ENCODE results near the gene CYSRT1. TPM values are rescaled to one million over a fixed set of nuclear protein-coding genes. Genes with fewer than 3 reads are reported as not detected.

CYSRT1 gene
- total RNA-seq, 1 experiment from 2014 or later = 1.7 TPM

DNA sequence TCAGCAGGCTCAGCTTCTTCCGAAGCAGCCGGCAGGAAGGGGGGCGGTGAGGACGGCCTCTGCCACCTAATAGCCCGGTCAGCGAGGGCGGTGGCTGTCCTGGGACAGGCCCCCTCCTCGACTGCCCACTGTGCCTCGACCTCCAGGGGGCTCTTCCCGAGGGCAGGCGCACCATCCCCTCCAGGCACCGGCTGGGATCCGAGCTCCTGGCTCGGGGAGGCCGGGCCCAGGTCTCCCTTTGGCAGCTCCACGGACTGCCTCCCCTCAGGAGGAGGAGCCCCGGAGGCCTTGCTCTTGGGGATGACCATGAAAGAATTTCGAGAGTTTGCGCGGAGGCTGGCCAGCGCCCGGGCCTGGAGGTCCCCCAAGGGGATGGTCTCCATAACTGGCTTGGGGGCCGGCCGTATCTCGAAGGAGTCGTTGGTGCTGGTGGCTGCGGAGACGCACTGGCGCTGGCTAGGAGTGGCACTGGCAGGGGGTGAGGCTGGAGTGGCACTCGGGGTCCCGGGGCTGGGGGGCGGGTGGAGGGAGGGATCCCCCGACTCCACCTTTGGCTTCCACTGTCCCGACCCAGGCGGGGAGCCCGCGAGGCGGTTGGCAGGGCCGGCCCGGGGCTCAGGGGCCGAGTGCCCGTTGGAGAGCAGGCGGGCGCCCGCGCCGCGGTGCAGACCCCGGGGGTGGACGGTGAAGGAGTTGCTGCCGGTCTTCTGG lies 25.4 kb upstream of the CYSRT1 start:
- Mint-ChIP-seq H3K27me3 (ENCODE audit: insufficient read depth, unreplicated experiment) (no peaks in the 10 kb centered on the region), H3K36me3 (ENCODE audit: insufficient read depth, unreplicated experiment) (peaks cover 20% of the 10 kb centered on the region), H3K9me3 (ENCODE audit: unreplicated experiment) (no peaks in the 10 kb centered on the region), H3K4me3 (ENCODE audit: unreplicated experiment) (peak overlapping the region; percentile 76), H3K4me1 (ENCODE audit: low read depth, unreplicated experiment) (peaks cover 8% of the 10 kb centered on the region), H3K27ac (ENCODE audit: unreplicated experiment) (peak overlapping the region; percentile 39)
- H3K9me3 ChIP-seq = no peaks in the 10 kb centered on the region
- no peaks in the 10 kb centered on the region for H3K27me3 ChIP-seq (replicated peaks; ENCODE audit: control insufficient read depth, insufficient read depth, low read length)
- ChIA-PET CTCF (interaction anchor here (0.6 to 2.0 kb wide), 3 partner anchors 10 to 68 kb away, joined by 3 to 12 read pairs (median 4); partner anchors contain the start of genes ANAPC2 and SSNA1), POLR2A (interaction anchor here (0.5 to 2.0 kb wide), 2 partner anchors 10 to 41 kb away, joined by 3 to 21 read pairs; partner anchors contain the start of genes ANAPC2 and SSNA1)
- H3K4me1 ChIP-seq = peaks cover 39% of the 10 kb centered on the region
- BruUV-seq (replicated peaks) = TSS peak; percentile 14
- intact Hi-C loops (cut with micrococcal nuclease; ENCODE audit: unreplicated experiment) = loop anchor here (1.0 to 5.0 kb wide), 3 partner anchors 10 to 38 kb away; no protein-coding TSS in a partner anchor
- TF ChIP-seq, protein P1, sequence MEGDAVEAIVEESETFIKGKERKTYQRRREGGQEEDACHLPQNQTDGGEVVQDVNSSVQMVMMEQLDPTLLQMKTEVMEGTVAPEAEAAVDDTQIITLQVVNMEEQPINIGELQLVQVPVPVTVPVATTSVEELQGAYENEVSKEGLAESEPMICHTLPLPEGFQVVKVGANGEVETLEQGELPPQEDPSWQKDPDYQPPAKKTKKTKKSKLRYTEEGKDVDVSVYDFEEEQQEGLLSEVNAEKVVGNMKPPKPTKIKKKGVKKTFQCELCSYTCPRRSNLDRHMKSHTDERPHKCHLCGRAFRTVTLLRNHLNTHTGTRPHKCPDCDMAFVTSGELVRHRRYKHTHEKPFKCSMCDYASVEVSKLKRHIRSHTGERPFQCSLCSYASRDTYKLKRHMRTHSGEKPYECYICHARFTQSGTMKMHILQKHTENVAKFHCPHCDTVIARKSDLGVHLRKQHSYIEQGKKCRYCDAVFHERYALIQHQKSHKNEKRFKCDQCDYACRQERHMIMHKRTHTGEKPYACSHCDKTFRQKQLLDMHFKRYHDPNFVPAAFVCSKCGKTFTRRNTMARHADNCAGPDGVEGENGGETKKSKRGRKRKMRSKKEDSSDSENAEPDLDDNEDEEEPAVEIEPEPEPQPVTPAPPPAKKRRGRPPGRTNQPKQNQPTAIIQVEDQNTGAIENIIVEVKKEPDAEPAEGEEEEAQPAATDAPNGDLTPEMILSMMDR (IDR thresholded peaks at IDR 0.05; ENCODE audit: insufficient read depth in 1 of 2, low read depth in 1 of 2, low read length in 1 of 2, severe bottlenecking in 1 of 2, unreplicated experiment in 1 of 2) = no peak
- H3K4me3 ChIP-seq (ENCODE audit: low read depth, low read length) = peak overlapping the region; percentile 49
- DNase-seq = no peak
- H3K36me3 ChIP-seq (ENCODE audit: control insufficient read depth, insufficient read depth, low read length) = no peaks in the 10 kb centered on the region

DNA sequence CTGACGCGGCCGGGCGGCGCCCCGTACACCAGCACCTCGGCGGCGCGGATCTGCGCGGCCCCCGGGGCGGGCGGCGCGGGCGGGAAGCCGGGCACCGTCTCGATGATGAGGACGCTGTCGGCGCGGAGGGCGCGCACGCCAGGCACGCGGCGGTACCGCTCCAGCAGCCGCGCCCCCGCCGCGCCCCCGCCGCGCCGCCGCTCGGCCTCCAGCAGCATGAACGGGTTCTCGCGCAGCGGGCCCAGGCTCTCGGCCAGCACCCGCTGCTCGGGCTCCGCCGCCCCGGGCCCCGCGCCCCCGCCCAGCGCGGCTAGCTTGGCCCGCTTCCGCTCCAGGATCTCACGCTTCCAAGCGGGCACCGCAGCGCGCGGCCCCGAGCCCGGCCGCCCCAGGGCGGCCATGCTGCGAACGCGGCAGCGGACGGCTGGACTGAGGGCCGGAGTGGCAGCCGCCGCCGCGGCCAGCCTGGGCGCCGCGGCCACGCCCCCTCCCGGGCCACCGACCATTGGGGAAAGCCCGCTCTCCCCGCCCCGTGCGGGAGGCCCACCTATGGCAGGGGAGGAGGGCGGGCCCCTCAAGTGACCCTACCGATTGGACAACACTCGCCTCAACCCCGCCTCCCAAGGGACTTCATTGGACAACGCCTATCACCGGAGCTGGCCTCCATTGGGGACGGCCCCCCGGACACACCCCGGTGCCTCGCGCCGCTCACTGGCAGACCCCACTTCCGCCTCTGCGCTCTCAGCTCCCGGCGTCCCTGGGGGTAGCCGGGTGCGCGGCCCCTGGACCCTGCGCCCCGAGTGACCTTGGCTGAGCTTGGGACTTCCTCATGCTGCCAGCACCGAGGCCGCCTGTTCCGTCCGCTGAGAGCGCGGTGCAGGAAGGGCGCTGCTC lies 24.4 kb upstream of the CYSRT1 start, which contains the start of gene TPRN:
TSS of gene TPRN (minus strand) at position 431 of the 894 bp plus-strand sequence. CDS start at position 401, 30 bp downstream.
- Mint-ChIP-seq H3K36me3 (ENCODE audit: insufficient read depth, unreplicated experiment) (peaks cover 28% of the 10 kb centered on the region), H3K4me3 (ENCODE audit: unreplicated experiment) (peak within 1 kb of the TSS; percentile 78), H3K27me3 (ENCODE audit: insufficient read depth, unreplicated experiment) (no peaks in the 10 kb centered on the region), H3K27ac (ENCODE audit: unreplicated experiment) (peak within 1 kb of the TSS; percentile 64), H3K9me3 (ENCODE audit: unreplicated experiment) (no peaks in the 10 kb centered on the region), H3K4me1 (ENCODE audit: low read depth, unreplicated experiment) (peaks cover under 1% of the 10 kb centered on the region)
- Histone ChIP-seq H3K4me3 (ENCODE audit: low read depth, low read length) (peak within 1 kb of the TSS; percentile 80), H3K27me3 (replicated peaks; ENCODE audit: control insufficient read depth, insufficient read depth, low read length) (no peaks in the 10 kb centered on the region), H3K9me3 (no peaks in the 10 kb centered on the region), H3K4me1 (peaks cover 37% of the 10 kb centered on the region), H3K36me3 (ENCODE audit: control insufficient read depth, insufficient read depth, low read length) (no peaks in the 10 kb centered on the region)
- intact Hi-C loops (cut with micrococcal nuclease; ENCODE audit: unreplicated experiment) = loop anchor here (1.0 to 5.0 kb wide), 3 partner anchors 11 to 37 kb away; no protein-coding TSS in a partner anchor
- ChIA-PET POLR2A (interaction anchor here (0.5 to 2.0 kb wide), 14 partner anchors 8 to 401 kb away, joined by 3 to 21 read pairs (median 4); partner anchors contain the start of genes ANAPC2, EXD3, MAN1B1 and NOXA1), CTCF (interaction anchor here (0.7 to 1.2 kb wide), 10 partner anchors 10 to 154 kb away, joined by 3 to 12 read pairs (median 4); partner anchors contain the start of genes ANAPC2, SSNA1 and TUBB4B)
- peak; percentile 100 for DNase-seq
- BruUV-seq (replicated peaks) = no TSS peak
- TF ChIP-seq, protein P1 (IDR thresholded peaks at IDR 0.05; ENCODE audit: insufficient read depth in 1 of 2, low read depth in 1 of 2, low read length in 1 of 2, severe bottlenecking in 1 of 2, unreplicated experiment in 1 of 2) = no peak
